GM10266 (cell line): ENCODE results near the gene TNFRSF4.

Source experiments
- DNase-seq: peaks from one replicate; pipeline ENCODE4 v3.0.0; 2012; ENCODE audit errors: extremely low spot score
- CTCF ChIP-seq: IDR thresholded peaks from 2 replicates; pipeline ENCODE4 v1.5.1; 2012; ENCODE audit warnings: mild to moderate bottlenecking, low read depth; ENCODE audit not compliant: control insufficient read depth, insufficient read depth; ENCODE audit errors: missing control alignments

The TNFRSF4 gene

GRCh38 chr1:1164701-1165451, 49.1 kb downstream of the TNFRSF4 start:
- no peak for DNase-seq
- TF ChIP-seq CTCF, result no peak

DNA sequence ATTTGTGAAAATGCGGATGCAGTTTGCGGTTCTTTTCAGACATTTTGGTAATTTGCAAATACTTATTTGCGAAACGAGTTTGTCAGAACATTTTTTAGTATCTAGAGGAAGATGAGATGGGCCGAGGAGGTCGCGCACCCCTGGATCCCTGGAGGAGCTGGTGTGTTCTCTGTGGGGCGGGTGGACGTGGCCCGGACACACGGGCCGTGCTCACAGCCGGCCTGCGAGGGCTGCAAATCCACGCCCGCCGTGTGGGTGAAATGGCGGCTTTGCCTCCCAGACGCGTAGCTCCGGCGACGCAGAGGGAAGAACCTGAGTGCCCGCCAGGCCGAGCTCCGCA, 49.6 kb downstream of the TNFRSF4 start:
- TF ChIP-seq CTCF, result no peak
- no peak for DNase-seq

- no peak for TF ChIP-seq CTCF
- no peak for DNase-seq
These were observed 50.3 kb downstream of the TNFRSF4 start for GRCh38 chr1:1163538-1164070.

- TF ChIP-seq CTCF, result no peak
- DNase-seq, result no peak
These were observed 51.1 kb downstream of the TNFRSF4 start for GRCh38 chr1:1162597-1163537.

- no peak for TF ChIP-seq CTCF
- no peak for DNase-seq
These were observed 52.3 kb downstream of the TNFRSF4 start for GRCh38 chr1:1161683-1162079.
